ENCODE measurements around the gene LRP1B.

The LRP1B gene

GRCh38 chr2:141947396-141948114, 183.3 kb downstream of the LRP1B start:
- no peak for DNase-seq (ENCODE audit: low spot score)

GRCh38 chr2:141946016-141946415, 184.8 kb downstream of the LRP1B start:
- no peak for DNase-seq (ENCODE audit: low spot score)

- no peak for DNase-seq (ENCODE audit: low spot score)
Measured at GRCh38 chr2:141943918-141944317, 186.9 kb downstream of the LRP1B start.

- DNase-seq (ENCODE audit: low spot score), result no peak
Measured at GRCh38 chr2:141942006-141942789, 188.6 kb downstream of the LRP1B start.

- no peak for DNase-seq (ENCODE audit: low spot score)
Measured at GRCh38 chr2:141941210-141941714, 189.6 kb downstream of the LRP1B start.

- DNase-seq (ENCODE audit: low spot score), result no peak
Measured at GRCh38 chr2:141940709-141941108, 190.1 kb downstream of the LRP1B start.

GRCh38 chr2:141933226-141933625, 197.6 kb downstream of the LRP1B start:
- DNase-seq (ENCODE audit: low spot score), result no peak

- DNase-seq (ENCODE audit: low spot score), result no peak
Measured at GRCh38 chr2:141932261-141932660, 198.6 kb downstream of the LRP1B start.

GRCh38 chr2:141931797-141932196, 199.0 kb downstream of the LRP1B start:
- DNase-seq (ENCODE audit: low spot score), result no peak

- no peak for DNase-seq (ENCODE audit: low spot score)
Measured at GRCh38 chr2:141930803-141931202, 200.0 kb downstream of the LRP1B start.

GRCh38 chr2:141929331-141930252, 201.2 kb downstream of the LRP1B start:
- no peak for DNase-seq (ENCODE audit: low spot score)

- no peak for DNase-seq (ENCODE audit: low spot score)
Measured at GRCh38 chr2:141928476-141928875, 202.3 kb downstream of the LRP1B start.

- DNase-seq (ENCODE audit: low spot score), result no peak
Measured at GRCh38 chr2:141927536-141927935, 203.3 kb downstream of the LRP1B start.

- DNase-seq (ENCODE audit: low spot score), result no peak
Measured at GRCh38 chr2:141925511-141925910, 205.3 kb downstream of the LRP1B start.

GRCh38 chr2:141923657-141924056, 207.2 kb downstream of the LRP1B start:
- DNase-seq (ENCODE audit: low spot score), result no peak

GRCh38 chr2:141911485-141912066, 219.2 kb downstream of the LRP1B start:
- no peak for DNase-seq (ENCODE audit: low spot score)

- DNase-seq (ENCODE audit: low spot score), result no peak
Measured at GRCh38 chr2:141906678-141907077, 224.1 kb downstream of the LRP1B start.

GRCh38 chr2:141900826-141901225, 230.0 kb downstream of the LRP1B start:
- DNase-seq (ENCODE audit: low spot score), result no peak

GRCh38 chr2:141899740-141900139, 231.1 kb downstream of the LRP1B start:
- no peak for DNase-seq (ENCODE audit: low spot score)

- DNase-seq (ENCODE audit: low spot score), result no peak
Measured at GRCh38 chr2:141889788-141890187, 241.0 kb downstream of the LRP1B start.

GRCh38 chr2:141888987-141889555, 241.7 kb downstream of the LRP1B start:
- DNase-seq (ENCODE audit: low spot score), result no peak

Measured in germinal center (tissue), 1 donor.